ENCODE results near the gene PKDCC. TPM values are rescaled to one million over a fixed set of nuclear protein-coding genes. Genes with fewer than 3 reads are reported as not detected.

PKDCC gene
- total RNA-seq, 1 experiment from 2014 or later = not detected

DNA sequence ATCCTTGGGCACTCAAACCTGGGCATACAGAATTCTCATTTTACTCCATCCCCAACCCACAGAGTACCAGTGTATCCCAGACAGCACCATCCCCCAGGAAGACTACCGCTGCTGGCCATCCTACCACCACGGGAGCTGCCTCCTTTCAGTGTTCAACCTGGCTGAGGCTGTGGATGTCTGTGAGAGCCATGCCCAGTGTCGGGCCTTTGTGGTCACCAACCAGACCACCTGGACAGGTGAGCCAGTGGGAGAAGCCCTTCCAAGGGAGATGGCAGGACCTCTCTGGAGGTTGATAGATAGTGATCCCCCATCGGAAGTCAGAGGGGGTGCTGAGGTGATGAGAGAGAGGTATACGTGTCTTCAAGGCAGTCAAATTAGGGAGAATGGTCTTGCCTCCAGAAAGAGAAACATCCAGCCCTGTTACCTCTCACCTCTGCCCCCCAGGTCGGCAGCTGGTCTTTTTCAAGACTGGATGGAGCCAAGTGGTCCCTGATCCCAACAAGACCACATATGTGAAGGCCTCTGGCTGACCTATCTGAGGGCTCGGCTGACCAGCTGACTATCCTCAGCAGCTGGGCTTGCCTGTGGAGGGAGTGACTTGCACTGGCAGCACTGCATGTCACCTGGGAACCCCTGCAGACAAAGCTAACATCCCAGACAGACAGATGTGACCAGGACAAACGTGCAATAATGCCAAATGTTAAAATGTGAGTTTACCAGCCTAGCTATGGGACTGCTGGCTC is 9.5 kb downstream of the PKDCC start:
- Histone ChIP-seq H3K4me3 (ENCODE audit: low read length) (no peak overlapping the region), H3K9me2 (replicated peaks; ENCODE audit: insufficient read depth, low read length) (no peaks in the 10 kb centered on the region), H3K36me3 (ENCODE audit: insufficient read depth, low read length) (no peaks in the 10 kb centered on the region), H3K4me2 (ENCODE audit: low read depth, low read length, poor library complexity, severe bottlenecking) (no peak overlapping the region), H4K20me1 (ENCODE audit: insufficient read depth, low read depth, low read length) (no peaks in the 10 kb centered on the region), H3K79me2 (ENCODE audit: low read length) (no peaks in the 10 kb centered on the region), H3K4me1 (ENCODE audit: low read length) (no peaks in the 10 kb centered on the region), H3K9ac (ENCODE audit: low read length) (no peak overlapping the region), H2AFZ (ENCODE audit: low read length) (no peak overlapping the region), H3K27ac (ENCODE audit: low read length) (no peak overlapping the region), H3K9me3 (ENCODE audit: low read length) (no peaks in the 10 kb centered on the region), H3K27me3 (ENCODE audit: low read length) (no peaks in the 10 kb centered on the region)
- no peak for DNase-seq

DNA sequence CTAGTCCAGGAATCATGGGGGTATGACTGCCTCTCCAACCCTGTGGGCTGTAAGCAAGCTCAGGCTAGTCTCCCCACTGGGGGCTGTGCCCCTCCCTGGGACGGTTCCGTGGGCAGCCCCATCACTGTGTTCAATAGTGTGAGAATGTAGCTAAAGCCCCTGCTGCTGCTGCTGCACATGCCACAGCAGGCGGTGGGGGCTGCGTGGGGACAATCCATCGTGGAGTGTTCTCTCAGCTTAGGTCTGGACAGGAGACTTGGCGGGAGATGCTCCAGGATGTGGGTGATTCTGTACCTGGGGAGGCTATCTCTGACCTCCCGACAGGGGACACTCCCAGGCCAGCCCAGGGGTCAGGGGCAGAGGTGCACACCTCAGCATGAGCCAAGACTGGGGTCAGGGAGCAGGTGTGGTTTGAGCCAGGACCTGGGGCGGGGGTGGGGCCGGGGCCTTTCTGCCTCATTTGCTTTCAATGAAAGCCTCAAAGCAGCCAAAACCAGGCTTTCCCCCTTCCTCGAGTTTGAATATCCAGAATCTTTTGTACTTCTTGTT is 10.2 kb downstream of the PKDCC start:
- H3K27me3 ChIP-seq (ENCODE audit: low read length) = no peaks in the 10 kb centered on the region
- H3K9ac ChIP-seq (ENCODE audit: low read length) = no peak overlapping the region
- no peak overlapping the region for H3K4me2 ChIP-seq (ENCODE audit: low read depth, low read length, poor library complexity, severe bottlenecking)
- H3K4me3 ChIP-seq (ENCODE audit: low read length) = no peak overlapping the region
- no peaks in the 10 kb centered on the region for H3K36me3 ChIP-seq (ENCODE audit: insufficient read depth, low read length)
- no peaks in the 10 kb centered on the region for H3K4me1 ChIP-seq (ENCODE audit: low read length)
- H2AFZ ChIP-seq (ENCODE audit: low read length) = no peak overlapping the region
- DNase-seq = no peak
- no peaks in the 10 kb centered on the region for H3K9me3 ChIP-seq (ENCODE audit: low read length)
- H3K9me2 ChIP-seq (replicated peaks; ENCODE audit: insufficient read depth, low read length) = no peaks in the 10 kb centered on the region
- H3K27ac ChIP-seq (ENCODE audit: low read length) = no peak overlapping the region
- H4K20me1 ChIP-seq (ENCODE audit: insufficient read depth, low read depth, low read length) = no peaks in the 10 kb centered on the region
- no peaks in the 10 kb centered on the region for H3K79me2 ChIP-seq (ENCODE audit: low read length)

DNA sequence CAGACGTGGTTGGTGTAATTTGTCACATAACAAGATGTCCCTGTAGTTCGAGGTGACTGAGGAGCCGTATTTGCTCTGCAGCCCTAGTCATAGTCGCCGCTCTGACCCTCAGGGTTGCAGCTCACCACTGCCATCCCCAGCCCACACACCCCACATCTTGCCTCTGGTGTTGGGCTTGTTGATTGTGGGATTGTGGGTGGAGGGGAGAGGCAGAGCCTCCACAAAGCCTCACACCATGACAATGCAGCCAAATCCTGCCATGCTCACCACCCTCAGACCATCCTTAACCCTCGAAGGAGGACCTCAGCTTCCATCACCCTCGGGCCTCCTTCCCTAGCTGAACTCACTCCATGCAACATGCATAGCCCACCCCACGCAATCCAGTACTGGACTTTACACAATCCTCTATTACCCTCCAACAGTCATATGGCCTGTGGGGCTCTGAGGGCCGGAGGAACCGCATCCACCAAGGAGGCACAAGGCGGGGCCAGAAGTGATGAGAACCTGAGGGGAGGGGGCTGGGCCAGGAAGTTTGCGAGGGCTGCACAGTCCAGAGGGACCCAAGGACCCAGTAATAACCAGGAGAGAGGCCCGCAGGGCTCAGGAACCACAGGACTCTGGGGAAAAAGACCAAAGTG is 11.6 kb downstream of the PKDCC start:
- H2AFZ ChIP-seq (ENCODE audit: low read length) = no peak overlapping the region
- H3K4me1 ChIP-seq (ENCODE audit: low read length) = no peaks in the 10 kb centered on the region
- no peaks in the 10 kb centered on the region for H3K79me2 ChIP-seq (ENCODE audit: low read length)
- H3K4me3 ChIP-seq (ENCODE audit: low read length) = no peak overlapping the region
- no peak for DNase-seq
- H3K9me3 ChIP-seq (ENCODE audit: low read length) = no peaks in the 10 kb centered on the region
- H3K27ac ChIP-seq (ENCODE audit: low read length) = no peak overlapping the region
- H3K36me3 ChIP-seq (ENCODE audit: insufficient read depth, low read length) = no peaks in the 10 kb centered on the region
- H3K9ac ChIP-seq (ENCODE audit: low read length) = no peak overlapping the region
- no peak overlapping the region for H3K4me2 ChIP-seq (ENCODE audit: low read depth, low read length, poor library complexity, severe bottlenecking)
- H3K27me3 ChIP-seq (ENCODE audit: low read length) = no peaks in the 10 kb centered on the region
- H3K9me2 ChIP-seq (replicated peaks; ENCODE audit: insufficient read depth, low read length) = no peaks in the 10 kb centered on the region
- H4K20me1 ChIP-seq (ENCODE audit: insufficient read depth, low read depth, low read length) = no peaks in the 10 kb centered on the region

DNA sequence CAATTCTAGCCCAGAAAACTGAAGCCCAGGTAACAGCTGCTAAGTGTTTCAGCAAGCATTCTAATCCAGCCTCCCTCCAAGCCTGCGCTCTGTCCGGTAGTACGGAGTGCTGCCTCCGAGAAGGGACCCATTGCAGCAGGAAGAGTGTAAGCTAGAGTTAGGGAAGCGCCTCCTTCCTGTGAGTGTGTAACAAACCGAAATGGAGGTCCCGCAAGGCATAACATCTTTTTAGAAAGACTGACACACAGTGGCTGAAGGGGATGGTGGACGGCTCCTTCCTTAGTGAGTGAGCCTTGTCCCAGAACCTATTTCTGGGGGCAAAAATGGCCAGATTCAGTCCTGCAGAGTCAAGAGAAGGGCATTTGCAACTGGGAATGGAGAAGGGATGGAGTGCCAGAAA is 12.2 kb downstream of the PKDCC start:
- Histone ChIP-seq H3K4me1 (ENCODE audit: low read length) (no peaks in the 10 kb centered on the region), H2AFZ (ENCODE audit: low read length) (no peak overlapping the region), H4K20me1 (ENCODE audit: insufficient read depth, low read depth, low read length) (no peaks in the 10 kb centered on the region), H3K36me3 (ENCODE audit: insufficient read depth, low read length) (no peaks in the 10 kb centered on the region), H3K79me2 (ENCODE audit: low read length) (no peaks in the 10 kb centered on the region), H3K9me2 (replicated peaks; ENCODE audit: insufficient read depth, low read length) (no peaks in the 10 kb centered on the region), H3K4me3 (ENCODE audit: low read length) (no peak overlapping the region), H3K27me3 (ENCODE audit: low read length) (no peaks in the 10 kb centered on the region), H3K9me3 (ENCODE audit: low read length) (no peaks in the 10 kb centered on the region), H3K27ac (ENCODE audit: low read length) (no peak overlapping the region), H3K9ac (ENCODE audit: low read length) (no peak overlapping the region), H3K4me2 (ENCODE audit: low read depth, low read length, poor library complexity, severe bottlenecking) (no peak overlapping the region)
- DNase-seq = no peak

DNA sequence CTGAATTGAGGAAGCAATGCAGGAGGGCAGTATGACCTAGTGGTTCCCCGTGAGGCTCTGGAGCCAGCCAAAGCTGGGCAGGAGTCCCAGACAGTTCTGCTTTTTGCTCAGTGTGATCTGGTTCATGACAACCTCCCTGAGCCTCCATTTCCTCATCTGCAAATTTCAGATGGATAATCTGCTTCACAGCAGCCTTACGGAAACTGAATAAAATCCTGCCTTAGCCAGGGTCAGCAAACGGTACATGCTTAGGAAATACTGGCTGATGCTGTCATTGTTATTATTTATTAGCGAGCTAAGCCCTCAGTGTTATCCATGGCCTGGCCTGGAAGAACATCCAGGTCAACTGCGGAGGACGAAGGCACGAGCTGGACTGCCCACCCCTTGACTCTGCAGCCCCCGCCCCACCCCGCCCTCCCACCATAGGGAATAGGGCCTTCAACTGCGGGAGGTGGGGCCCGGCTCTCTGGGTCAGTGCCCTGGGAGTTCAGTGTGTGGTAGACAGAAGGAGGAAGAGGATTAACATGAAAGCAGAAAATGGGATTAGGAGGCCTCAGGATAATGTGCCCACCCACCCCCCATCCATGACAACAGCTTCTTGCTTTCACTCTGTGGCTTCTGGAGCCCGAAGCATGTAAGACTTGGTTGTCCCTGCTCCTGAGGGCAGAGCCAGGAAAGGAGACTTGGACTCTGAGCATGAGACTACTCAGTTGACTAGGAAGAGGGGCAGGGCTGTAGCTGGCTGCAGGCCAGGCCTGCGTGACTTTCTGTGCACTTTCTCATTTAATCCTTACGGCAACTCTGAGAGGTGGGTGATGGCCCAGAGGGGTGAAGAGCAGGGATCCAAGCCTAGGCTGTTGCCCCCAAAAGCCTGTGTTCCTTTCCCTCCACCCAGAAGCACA is 13.1 kb downstream of the PKDCC start:
- H3K27ac ChIP-seq (ENCODE audit: low read length) = no peak overlapping the region
- H3K4me3 ChIP-seq (ENCODE audit: low read length) = no peak overlapping the region
- DNase-seq = no peak
- no peaks in the 10 kb centered on the region for H3K4me1 ChIP-seq (ENCODE audit: low read length)
- H2AFZ ChIP-seq (ENCODE audit: low read length) = no peak overlapping the region
- H3K27me3 ChIP-seq (ENCODE audit: low read length) = no peaks in the 10 kb centered on the region
- no peaks in the 10 kb centered on the region for H3K79me2 ChIP-seq (ENCODE audit: low read length)
- H3K36me3 ChIP-seq (ENCODE audit: insufficient read depth, low read length) = no peaks in the 10 kb centered on the region
- no peak overlapping the region for H3K9ac ChIP-seq (ENCODE audit: low read length)
- no peak overlapping the region for H3K4me2 ChIP-seq (ENCODE audit: low read depth, low read length, poor library complexity, severe bottlenecking)
- no peaks in the 10 kb centered on the region for H3K9me2 ChIP-seq (replicated peaks; ENCODE audit: insufficient read depth, low read length)
- H4K20me1 ChIP-seq (ENCODE audit: insufficient read depth, low read depth, low read length) = no peaks in the 10 kb centered on the region
- no peaks in the 10 kb centered on the region for H3K9me3 ChIP-seq (ENCODE audit: low read length)

DNA sequence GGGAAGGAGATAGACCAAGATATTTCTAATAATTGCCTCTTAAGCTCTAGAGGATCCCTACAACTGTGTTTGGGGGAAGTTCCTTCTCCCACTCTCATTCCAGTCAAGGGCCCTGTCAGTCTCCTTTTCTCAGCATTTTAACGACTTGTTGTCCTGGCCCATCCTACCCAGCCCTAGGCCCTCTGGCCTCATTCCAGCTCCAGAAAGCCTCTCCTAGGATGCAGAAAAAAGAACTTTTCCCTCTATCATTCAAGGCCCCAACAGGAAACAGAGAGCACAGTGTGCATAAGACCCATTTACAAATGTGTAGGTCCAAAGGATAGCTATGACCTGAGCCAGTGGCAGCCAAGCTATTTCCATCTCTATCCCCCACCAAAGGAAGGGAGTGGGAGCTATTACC is 14.0 kb downstream of the PKDCC start:
- Histone ChIP-seq H4K20me1 (ENCODE audit: insufficient read depth, low read depth, low read length) (no peaks in the 10 kb centered on the region), H3K9me3 (ENCODE audit: low read length) (no peaks in the 10 kb centered on the region), H3K9ac (ENCODE audit: low read length) (no peak overlapping the region), H3K4me2 (ENCODE audit: low read depth, low read length, poor library complexity, severe bottlenecking) (no peak overlapping the region), H3K79me2 (ENCODE audit: low read length) (no peaks in the 10 kb centered on the region), H3K27me3 (ENCODE audit: low read length) (no peaks in the 10 kb centered on the region), H3K9me2 (replicated peaks; ENCODE audit: insufficient read depth, low read length) (no peaks in the 10 kb centered on the region), H2AFZ (ENCODE audit: low read length) (no peak overlapping the region), H3K36me3 (ENCODE audit: insufficient read depth, low read length) (no peaks in the 10 kb centered on the region), H3K4me1 (ENCODE audit: low read length) (no peaks in the 10 kb centered on the region), H3K4me3 (ENCODE audit: low read length) (no peak overlapping the region), H3K27ac (ENCODE audit: low read length) (no peak overlapping the region)
- DNase-seq = no peak

DNA sequence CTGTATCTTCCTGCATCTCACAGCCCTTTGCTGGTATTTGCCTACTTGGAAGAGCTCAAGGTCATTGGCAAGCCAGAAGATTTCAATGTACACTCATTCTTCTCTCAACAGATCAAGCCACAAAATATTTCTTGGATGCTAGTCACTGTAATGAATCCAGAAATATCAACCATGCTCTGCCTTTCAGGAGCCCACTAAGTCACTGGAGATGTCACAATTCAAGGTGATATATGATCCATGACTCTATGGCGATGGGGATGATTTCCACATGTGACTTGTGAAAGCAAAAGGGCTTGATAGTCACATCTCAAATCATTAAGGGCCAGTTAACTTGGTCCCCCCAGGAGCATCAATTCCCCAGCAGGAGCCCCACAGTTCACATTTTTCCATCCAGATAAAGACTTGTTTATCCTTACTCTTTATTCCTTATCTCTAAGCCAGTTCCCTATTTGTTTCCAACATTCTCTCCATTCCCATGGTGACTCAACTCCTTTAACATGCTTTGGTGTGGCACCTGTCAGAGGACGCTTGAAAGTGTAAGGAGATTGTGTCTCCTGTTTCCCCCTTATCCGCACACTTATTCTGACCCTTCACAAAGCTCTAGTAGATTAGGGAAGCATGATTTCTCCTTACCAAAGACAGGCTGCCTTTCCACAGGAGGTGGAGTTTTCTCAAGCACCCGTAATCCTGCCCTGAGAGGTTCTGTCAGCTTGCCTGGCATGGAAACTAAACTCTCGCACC is 15.8 kb downstream of the PKDCC start:
- H3K9me3 ChIP-seq (ENCODE audit: low read length) = no peaks in the 10 kb centered on the region
- no peak overlapping the region for H3K4me2 ChIP-seq (ENCODE audit: low read depth, low read length, poor library complexity, severe bottlenecking)
- H3K27me3 ChIP-seq (ENCODE audit: low read length) = no peaks in the 10 kb centered on the region
- H3K9me2 ChIP-seq (replicated peaks; ENCODE audit: insufficient read depth, low read length) = no peaks in the 10 kb centered on the region
- no peak overlapping the region for H3K27ac ChIP-seq (ENCODE audit: low read length)
- no peak overlapping the region for H2AFZ ChIP-seq (ENCODE audit: low read length)
- no peak overlapping the region for H3K9ac ChIP-seq (ENCODE audit: low read length)
- no peaks in the 10 kb centered on the region for H3K4me1 ChIP-seq (ENCODE audit: low read length)
- no peaks in the 10 kb centered on the region for H4K20me1 ChIP-seq (ENCODE audit: insufficient read depth, low read depth, low read length)
- no peak for DNase-seq
- no peaks in the 10 kb centered on the region for H3K79me2 ChIP-seq (ENCODE audit: low read length)
- no peak overlapping the region for H3K4me3 ChIP-seq (ENCODE audit: low read length)
- no peaks in the 10 kb centered on the region for H3K36me3 ChIP-seq (ENCODE audit: insufficient read depth, low read length)

Data from Karpas-422 (cell line).